Measurements from ENCODE around the gene SIT1.
"Not testable (repeated sequence)": the region's sequence is repeated elsewhere in the genome, so short reads cannot be mapped to it uniquely, and the experiment has no call there.

Gene SIT1

DNA sequence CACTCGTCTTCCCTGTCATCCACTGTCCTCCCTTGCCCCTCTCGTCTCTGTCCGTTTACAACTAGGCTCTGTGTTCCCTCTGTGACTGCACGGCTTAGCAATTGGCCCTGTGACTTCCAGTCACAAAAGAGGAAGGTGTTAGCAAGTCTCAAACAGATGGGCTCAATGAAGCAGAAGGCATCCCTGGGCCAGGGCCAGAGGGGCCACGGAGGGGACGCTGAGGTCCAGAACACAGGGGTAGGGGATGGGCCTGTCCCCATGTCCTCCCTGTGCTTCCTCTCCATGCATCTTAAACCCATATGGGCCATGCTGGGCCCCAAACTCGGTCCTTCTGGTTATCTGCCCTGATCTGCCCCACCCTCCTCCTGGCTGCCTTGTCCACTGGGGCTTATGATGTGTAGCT, 32.4 kb downstream of the SIT1 start, which contains the start of gene CD72:
Gene CD72, minus strand, starts transcription at position 89 of the 403 bp plus-strand sequence. CDS start 110 bp downstream, outside the sequence.
- no peaks in the 10 kb centered on the region for H3K27me3 Mint-ChIP-seq
- peak within 1 kb of the TSS; percentile 74 for H3K4me3 Mint-ChIP-seq
- H3K36me3 Mint-ChIP-seq (ENCODE audit: low read depth), result no peaks in the 10 kb centered on the region
- peak within 1 kb of the TSS; percentile 89 for H3K27ac Mint-ChIP-seq
- peaks cover 46% of the 10 kb centered on the region for H3K4me1 Mint-ChIP-seq (ENCODE audit: low read depth)
- no peak for DNase-seq
- no peaks in the 10 kb centered on the region for H3K9me3 Mint-ChIP-seq

DNA sequence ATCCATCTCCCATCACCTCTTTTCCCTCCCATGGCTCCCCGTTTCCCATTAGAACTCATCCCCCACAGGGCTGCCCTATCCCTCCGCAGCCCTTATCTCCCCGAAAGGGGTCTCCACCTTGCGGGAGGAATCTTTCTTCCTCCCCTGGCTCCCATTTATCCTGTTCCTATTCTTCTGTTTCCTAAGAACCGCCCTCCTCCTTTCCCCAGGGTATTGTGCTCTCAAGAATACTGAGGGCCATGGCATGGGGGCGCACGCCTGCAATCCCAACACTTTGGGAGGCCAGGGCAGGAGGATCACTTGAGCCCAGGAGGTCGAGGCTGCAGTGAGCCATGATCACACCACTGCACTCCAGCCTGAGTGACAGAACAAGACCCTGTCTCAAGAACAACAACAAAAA, 33.2 kb downstream of the SIT1 start:
- H3K27ac Mint-ChIP-seq, result peak overlapping the region; percentile 82
- peaks cover 46% of the 10 kb centered on the region for H3K4me1 Mint-ChIP-seq (ENCODE audit: low read depth)
- peak overlapping the region; percentile 74 for H3K4me3 Mint-ChIP-seq
- H3K9me3 Mint-ChIP-seq, result no peaks in the 10 kb centered on the region
- no peaks in the 10 kb centered on the region for H3K36me3 Mint-ChIP-seq (ENCODE audit: low read depth)
- no peaks in the 10 kb centered on the region for H3K27me3 Mint-ChIP-seq
- DNase-seq, result no peak

DNA sequence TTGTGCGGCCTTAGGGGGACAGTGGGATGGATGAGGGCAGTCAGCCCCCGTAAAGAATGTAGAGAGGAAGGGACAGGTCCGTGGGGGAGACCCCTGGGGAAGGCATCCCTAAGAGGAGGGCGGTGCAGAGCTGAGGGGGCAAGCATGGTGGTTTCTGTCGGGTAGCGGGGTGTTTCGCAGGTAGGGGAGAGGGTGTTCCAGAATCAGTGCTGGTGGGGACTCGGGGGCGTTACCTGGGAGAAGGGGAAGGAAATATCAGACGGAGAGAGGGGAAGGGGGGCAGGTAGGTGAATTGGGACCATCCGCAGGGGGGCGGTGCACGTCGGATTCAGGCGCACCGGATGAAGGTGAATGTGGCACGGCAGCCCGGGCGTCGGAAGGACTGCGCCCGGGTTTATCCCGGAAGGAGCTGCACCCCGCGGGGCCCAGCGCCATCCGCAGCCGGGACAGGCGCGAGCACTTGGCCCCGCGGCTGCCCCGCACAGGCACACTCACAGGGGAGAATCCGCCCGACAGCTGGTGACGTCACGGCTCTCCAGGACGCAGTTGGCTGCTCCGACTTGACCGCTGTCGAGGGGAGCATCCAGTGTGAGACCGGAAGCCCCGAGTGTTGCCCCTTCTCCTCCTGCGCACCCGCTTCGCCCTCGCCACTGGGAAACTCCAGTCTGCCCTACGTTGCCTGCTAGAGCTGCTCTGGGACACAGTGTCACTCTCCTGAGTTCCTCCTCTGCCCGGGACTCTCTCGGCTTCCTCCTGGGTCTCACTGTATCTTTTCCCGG, 33.9 kb downstream of the SIT1 start:
- DNase-seq, result peak; percentile 81
- H3K4me3 Mint-ChIP-seq, result peak overlapping the region; percentile 74
- H3K4me1 Mint-ChIP-seq (ENCODE audit: low read depth), result peaks cover 46% of the 10 kb centered on the region
- no peaks in the 10 kb centered on the region for H3K27me3 Mint-ChIP-seq
- peak overlapping the region; percentile 82 for H3K27ac Mint-ChIP-seq
- H3K9me3 Mint-ChIP-seq, result no peaks in the 10 kb centered on the region
- no peaks in the 10 kb centered on the region for H3K36me3 Mint-ChIP-seq (ENCODE audit: low read depth)

DNA sequence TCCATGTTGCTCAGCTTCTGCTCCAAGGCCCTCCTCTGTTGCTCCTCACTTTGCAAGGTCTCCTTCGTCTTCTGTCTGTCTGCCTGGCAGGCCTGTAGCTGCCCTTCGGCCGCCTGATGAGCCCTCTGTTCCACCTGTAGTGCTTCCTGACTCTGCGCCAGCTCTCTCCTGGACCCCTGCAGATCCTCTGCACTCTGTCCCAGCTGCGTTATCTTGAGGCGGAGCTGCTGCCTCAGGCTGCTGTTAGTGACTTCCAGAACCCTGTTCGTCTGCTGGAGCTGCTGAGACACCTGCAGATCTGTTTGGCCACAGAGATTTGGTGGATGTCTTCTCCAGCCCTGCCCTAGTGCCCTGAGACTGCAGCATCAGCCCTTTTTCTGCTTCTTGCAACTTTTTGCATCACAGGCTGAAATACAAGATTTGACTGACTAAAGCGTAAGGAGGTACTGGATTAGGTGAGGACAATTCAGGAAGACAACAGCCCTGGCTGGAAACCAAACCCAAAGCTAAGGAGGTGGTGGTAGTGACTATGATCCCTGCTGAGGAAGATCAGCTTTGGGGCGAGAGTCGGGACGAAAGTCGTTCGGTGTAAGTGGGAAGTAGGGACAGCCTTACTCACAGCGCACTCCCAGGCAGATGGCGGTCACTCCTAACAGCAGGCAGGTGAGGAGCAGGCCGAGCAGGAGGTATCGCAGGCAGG, 34.6 kb downstream of the SIT1 start:
- H3K27me3 Mint-ChIP-seq, result no peaks in the 10 kb centered on the region
- peak overlapping the region; percentile 74 for H3K4me3 Mint-ChIP-seq
- peak overlapping the region; percentile 45 for H3K27ac Mint-ChIP-seq
- H3K4me1 Mint-ChIP-seq (ENCODE audit: low read depth), result peaks cover 49% of the 10 kb centered on the region
- H3K9me3 Mint-ChIP-seq, result no peaks in the 10 kb centered on the region
- H3K36me3 Mint-ChIP-seq (ENCODE audit: low read depth), result no peaks in the 10 kb centered on the region
- no peak for DNase-seq

DNA sequence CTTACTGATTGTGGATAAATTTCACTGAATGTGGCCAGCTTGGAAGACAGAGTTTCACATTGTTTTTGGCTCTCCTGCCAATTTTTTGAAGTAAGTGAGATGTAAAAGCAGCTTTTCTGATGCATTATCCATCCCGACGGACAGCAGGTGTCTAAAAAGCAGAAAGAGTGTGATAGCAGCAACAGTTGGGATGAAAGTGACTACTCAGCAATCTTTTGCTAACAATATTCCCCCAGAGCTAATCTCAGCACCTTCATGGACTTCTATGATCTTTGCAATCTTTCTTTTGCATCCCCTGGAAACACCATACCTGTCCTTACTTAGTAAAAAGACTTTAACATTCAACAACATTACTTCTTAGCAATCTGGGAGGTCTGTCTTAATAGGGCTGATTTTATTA, 37.9 kb downstream of the SIT1 start:
- Mint-ChIP-seq H3K27me3 (no peaks in the 10 kb centered on the region), H3K4me1 (ENCODE audit: low read depth) (peaks cover 19% of the 10 kb centered on the region), H3K27ac (no peak overlapping the region), H3K9me3 (no peaks in the 10 kb centered on the region), H3K36me3 (ENCODE audit: low read depth) (peaks cover 19% of the 10 kb centered on the region), H3K4me3 (no peak overlapping the region)
- no peak for DNase-seq

DNA sequence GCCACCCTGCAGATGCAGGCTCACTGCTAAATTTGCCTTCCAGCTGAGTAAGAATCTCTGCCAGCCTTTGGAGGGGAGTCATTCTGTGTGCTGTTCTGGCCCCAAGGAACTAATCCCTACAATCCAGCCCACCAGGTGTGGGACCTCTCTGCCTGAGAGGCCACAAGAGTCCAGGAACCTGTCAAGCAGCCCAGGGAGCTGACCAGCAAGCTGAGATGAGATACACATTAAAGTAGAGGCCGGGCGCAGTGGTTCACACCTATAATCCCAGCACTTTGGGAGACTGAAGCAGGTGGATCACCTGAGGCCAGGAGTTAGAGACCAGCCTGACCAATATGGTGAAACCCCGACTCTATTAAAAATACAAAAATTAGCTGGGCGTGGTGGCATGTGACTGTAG, 38.7 kb downstream of the SIT1 start:
- not testable (repeated sequence) for H3K27ac Mint-ChIP-seq, H3K4me3 Mint-ChIP-seq, DNase-seq, H3K27me3 Mint-ChIP-seq, H3K9me3 Mint-ChIP-seq
- peaks cover 17% of the 10 kb centered on the region for H3K4me1 Mint-ChIP-seq (ENCODE audit: low read depth)
- peaks cover 27% of the 10 kb centered on the region for H3K36me3 Mint-ChIP-seq (ENCODE audit: low read depth)

DNA sequence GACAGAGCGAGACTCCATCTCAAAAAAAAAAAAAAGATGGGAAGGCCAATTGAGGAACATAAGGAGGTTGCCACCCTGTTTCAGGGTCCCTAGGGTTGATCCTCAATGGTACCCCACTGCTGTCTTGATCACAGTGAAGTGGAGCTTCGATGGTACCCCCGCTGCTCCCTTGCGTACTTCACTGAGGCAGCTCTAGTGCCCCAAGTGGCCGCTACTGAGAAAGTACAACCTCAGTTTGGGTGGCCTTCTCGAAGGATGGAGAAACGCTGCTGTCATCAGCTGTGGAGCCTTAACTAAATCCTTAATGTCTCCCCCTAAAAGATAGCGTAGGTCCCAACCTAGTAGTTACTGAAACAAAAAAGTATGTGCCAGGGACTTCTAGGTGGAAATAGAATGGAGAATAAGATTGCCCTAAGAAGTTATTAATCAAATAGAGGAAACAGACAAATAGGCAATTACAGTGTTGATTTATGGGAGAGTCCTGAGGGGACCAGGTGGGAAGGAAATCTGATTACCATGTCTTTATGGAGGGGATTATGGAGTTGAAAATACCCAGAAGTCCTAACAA, 39.4 kb downstream of the SIT1 start:
- DNase-seq, result peak; percentile 68
- Mint-ChIP-seq H3K4me1 (ENCODE audit: low read depth) (peaks cover 16% of the 10 kb centered on the region), H3K4me3 (no peak overlapping the region), H3K36me3 (ENCODE audit: low read depth) (peaks cover 31% of the 10 kb centered on the region), H3K27me3 (no peaks in the 10 kb centered on the region), H3K27ac (no peak overlapping the region), H3K9me3 (no peaks in the 10 kb centered on the region)

DNA sequence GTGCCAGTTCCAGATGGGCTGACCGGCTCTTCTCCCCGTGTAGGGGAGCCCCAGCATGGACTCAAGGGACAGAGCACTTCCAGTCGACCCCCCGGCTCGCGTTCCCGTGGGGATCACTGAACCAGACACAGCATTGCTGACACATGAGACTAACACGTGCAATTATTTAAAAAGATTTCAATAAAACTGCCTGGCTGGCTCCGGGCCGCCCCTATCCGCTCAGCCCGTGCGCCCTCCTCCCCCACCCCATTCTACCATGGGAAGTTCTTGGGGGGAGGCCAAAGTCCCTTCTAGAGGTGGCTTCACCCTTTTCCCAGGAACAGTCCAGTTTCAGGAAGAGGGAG, 40.9 kb downstream of the SIT1 start:
- Mint-ChIP-seq H3K4me1 (ENCODE audit: low read depth) (peaks cover 19% of the 10 kb centered on the region), H3K4me3 (no peak overlapping the region), H3K36me3 (ENCODE audit: low read depth) (peaks cover 34% of the 10 kb centered on the region), H3K27me3 (no peaks in the 10 kb centered on the region), H3K9me3 (no peaks in the 10 kb centered on the region), H3K27ac (no peak overlapping the region)
- DNase-seq, result no peak

DNA sequence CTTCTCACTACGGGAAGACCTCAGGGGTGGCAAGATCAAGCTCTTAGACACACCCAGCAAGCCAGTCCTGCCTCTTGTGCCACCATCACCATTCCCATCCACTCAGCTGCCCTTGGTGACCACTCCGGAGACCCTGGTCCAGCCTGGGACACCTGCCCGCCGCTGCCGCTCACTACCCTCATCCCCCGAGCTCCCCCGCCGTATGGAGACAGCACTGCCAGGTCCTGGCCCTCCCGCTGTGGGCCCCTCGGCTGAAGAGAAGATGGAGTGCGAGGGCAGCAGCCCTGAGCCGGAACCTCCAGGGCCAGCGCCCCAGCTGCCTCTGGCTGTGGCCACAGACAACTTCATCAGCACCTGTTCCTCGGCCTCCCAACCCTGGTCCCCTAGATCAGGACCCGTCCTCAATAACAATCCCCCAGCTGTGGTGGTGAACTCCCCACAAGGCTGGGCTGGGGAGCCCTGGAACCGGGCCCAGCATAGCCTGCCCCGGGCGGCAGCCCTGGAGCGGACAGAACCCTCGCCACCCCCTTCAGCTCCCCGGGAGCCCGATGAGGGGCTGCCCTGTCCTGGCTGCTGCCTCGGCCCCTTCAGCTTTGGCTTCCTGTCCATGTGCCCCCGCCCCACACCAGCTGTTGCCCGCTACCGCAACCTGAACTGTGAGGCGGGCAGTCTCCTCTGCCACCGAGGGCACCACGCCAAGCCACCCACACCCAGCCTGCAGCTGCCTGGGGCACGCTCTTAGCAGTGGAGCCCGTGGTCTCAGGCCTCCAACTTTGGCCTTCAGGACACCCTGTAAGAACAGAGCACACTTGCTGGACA, 41.5 kb downstream of the SIT1 start:
- Mint-ChIP-seq H3K27me3 (no peaks in the 10 kb centered on the region), H3K4me3 (no peak overlapping the region), H3K27ac (no peak overlapping the region), H3K4me1 (ENCODE audit: low read depth) (peaks cover 23% of the 10 kb centered on the region), H3K36me3 (ENCODE audit: low read depth) (peaks cover 39% of the 10 kb centered on the region), H3K9me3 (no peaks in the 10 kb centered on the region)
- DNase-seq, result no peak

DNA sequence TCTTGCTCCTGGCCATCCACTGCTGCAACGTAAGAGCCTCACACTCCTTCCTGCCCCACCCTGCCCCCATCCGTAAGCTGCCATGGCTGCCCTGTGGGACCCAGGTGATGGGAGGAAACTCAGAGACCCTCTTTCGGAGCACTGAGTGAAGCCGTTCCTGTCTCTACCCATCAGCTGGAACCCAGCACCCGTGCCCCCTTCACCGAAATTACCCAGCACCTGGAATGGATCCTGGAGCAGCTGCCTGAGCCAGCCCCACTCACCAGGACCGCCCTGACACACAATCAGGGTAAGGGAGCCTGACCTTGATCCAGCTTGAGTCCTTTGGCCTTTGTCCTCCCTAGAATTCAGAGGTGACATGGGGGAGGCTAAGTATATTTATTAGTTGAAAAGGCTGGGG, 42.5 kb downstream of the SIT1 start:
- DNase-seq, result no peak
- H3K27ac Mint-ChIP-seq, result no peak overlapping the region
- H3K36me3 Mint-ChIP-seq (ENCODE audit: low read depth), result peaks cover 40% of the 10 kb centered on the region
- peaks cover 32% of the 10 kb centered on the region for H3K4me1 Mint-ChIP-seq (ENCODE audit: low read depth)
- H3K27me3 Mint-ChIP-seq, result no peaks in the 10 kb centered on the region
- H3K9me3 Mint-ChIP-seq, result no peaks in the 10 kb centered on the region
- H3K4me3 Mint-ChIP-seq, result no peak overlapping the region

DNA sequence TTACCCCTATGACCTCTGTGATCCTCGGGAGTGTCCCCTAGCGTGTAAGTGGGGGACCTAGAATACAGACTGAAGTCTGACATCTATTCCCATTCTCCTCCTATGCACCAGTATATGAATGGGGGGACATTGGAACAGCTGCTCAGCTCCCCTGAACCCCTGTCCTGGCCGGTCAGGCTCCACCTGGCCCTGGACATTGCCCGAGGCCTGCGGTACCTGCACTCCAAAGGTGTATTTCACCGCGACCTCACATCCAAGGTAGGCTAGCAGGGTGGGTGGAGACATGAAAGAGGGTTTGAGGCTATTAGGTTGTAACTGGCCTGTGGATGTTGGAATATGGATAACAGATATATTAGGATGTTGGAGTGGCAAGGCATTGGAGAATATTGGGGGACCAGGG, 44.0 kb downstream of the SIT1 start:
- peaks cover 42% of the 10 kb centered on the region for H3K4me1 Mint-ChIP-seq (ENCODE audit: low read depth)
- peaks cover 40% of the 10 kb centered on the region for H3K36me3 Mint-ChIP-seq (ENCODE audit: low read depth)
- no peaks in the 10 kb centered on the region for H3K9me3 Mint-ChIP-seq
- H3K27ac Mint-ChIP-seq, result peak overlapping the region; percentile 33
- H3K4me3 Mint-ChIP-seq, result peak overlapping the region; percentile 82
- no peak for DNase-seq
- no peaks in the 10 kb centered on the region for H3K27me3 Mint-ChIP-seq

DNA sequence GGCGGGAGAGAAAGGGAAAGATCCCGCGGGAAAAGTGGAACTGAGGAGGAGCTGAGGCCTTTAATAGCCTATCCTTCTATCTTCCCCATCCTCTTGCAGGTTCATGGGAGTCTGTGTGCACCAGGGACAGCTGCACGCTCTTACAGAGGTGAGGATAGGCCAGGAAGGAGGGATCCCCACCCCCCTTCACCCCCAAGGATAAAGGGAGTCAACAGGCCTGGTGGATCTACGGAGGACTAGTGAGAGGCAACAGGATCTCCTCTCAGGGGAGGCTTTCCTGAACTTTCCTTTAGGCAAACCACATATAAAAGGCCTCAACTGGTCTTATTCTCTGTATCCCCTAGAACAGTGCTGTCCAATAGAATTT, 44.6 kb downstream of the SIT1 start:
- no peak for DNase-seq
- peaks cover 40% of the 10 kb centered on the region for H3K36me3 Mint-ChIP-seq (ENCODE audit: low read depth)
- peak overlapping the region; percentile 82 for H3K4me3 Mint-ChIP-seq
- H3K9me3 Mint-ChIP-seq, result no peaks in the 10 kb centered on the region
- H3K4me1 Mint-ChIP-seq (ENCODE audit: low read depth), result peaks cover 38% of the 10 kb centered on the region
- no peaks in the 10 kb centered on the region for H3K27me3 Mint-ChIP-seq
- peak overlapping the region; percentile 75 for H3K27ac Mint-ChIP-seq

DNA sequence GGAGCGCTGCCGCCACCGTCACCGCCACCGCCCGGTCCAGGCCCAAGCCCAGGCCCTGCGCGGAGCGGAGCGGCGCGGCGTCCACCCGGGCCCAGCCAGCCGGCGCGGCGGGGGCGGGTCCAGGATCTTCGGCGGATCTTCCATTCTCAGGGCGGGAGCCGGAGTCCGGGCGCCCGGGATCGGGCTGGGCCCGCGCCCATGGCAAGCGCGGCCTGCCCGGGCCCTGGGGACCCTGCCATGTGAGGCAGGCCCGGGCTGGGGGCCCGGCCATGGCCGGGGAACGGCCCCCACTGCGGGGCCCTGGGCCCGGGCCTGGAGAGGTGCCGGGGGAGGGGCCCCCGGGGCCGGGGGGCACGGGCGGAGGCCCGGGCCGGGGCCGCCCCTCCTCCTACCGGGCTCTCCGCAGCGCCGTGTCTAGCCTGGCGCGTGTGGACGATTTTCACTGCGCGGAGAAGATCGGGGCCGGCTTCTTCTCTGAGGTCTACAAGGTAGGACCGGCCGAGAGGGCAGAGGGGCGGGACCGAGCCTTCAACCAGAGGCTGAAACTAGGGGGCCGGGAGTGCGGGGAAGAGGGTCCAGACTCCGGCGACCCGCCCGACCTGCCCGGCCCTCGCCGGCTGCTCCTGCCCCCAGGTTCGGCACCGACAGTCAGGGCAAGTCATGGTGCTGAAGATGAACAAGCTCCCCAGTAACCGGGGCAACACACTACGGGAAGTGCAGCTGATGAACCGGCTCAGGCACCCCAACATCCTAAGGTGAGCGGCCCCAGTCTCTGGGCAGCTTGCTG, 45.2 kb downstream of the SIT1 start:
- peak; percentile 58 for DNase-seq
- H3K9me3 Mint-ChIP-seq, result no peaks in the 10 kb centered on the region
- H3K27ac Mint-ChIP-seq, result peak overlapping the region; percentile 75
- peaks cover 40% of the 10 kb centered on the region for H3K36me3 Mint-ChIP-seq (ENCODE audit: low read depth)
- peak overlapping the region; percentile 82 for H3K4me3 Mint-ChIP-seq
- no peaks in the 10 kb centered on the region for H3K27me3 Mint-ChIP-seq
- H3K4me1 Mint-ChIP-seq (ENCODE audit: low read depth), result peaks cover 38% of the 10 kb centered on the region

Measured in activated T-cell treated with anti-CD3 and anti-CD28 coated beads, Interleukin-2, amount 50 U/mL, for 24 hours (primary cell).